HG03575 (cell line): ENCODE results near the gene RPS25.
"Not testable (repeated sequence)": the region's sequence is repeated elsewhere in the genome, so short reads cannot be mapped to it uniquely, and the experiment has no call there.

Source experiments
- ATAC-seq: cut with Tn5 transposase; IDR thresholded peaks from one replicate; pipeline ENCODE4 v1.9.1; 2021; ENCODE audit not compliant: unreplicated experiment, insufficient number of reproducible peaks, low FRiP score; ENCODE audit errors: extremely low read depth

Gene RPS25

GRCh38 chr11:119041821-119042514 is 23.8 kb upstream of the RPS25 start:
- no peak for ATAC-seq

- ATAC-seq = not testable (repeated sequence)
Measured at GRCh38 chr11:119039471-119039870, 21.3 kb upstream of the RPS25 start.

DNA sequence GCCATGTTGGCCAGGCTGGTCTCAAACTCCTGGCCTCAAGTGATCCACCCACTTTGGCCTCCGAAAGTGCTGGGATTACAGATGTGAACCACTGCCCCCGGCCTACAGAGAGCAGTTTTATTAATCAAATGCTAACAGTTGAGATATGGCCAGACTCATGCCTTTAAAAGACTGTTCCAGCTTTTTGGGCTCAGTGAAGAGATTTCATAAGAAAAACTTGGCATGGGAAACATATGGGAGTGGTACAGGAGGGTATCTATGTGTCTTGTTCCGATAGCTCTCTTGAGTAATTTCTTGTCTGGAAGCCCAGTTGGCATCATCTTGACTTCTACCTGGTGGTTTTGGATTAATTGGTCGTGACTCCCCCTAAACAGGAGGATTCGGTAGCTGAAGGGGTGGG is 20.7 kb upstream of the RPS25 start:
- ATAC-seq = no peak

- no peak for ATAC-seq
Measured at GRCh38 chr11:119034813-119035212, 16.7 kb upstream of the RPS25 start.

DNA sequence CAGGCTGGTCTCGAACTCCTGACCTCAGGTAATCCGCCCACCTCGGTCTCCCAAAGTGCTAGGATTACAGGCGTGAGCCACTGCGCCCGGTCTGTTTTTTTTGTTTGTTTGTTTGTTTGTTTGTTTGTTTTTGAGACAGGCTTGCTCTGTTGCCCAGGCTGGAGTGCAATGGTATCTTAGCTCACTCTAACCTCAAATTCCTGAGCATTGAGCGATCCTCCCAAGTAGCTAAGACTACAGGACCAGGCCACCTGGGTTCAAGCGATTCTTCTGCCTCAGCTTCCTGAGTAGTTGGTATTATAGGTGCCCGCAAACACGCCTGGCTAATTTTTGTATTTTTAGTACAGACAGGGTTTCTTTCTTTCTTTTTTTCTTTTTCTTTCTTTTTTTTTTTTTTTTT is 15.3 kb upstream of the RPS25 start:
- ATAC-seq = not testable (repeated sequence)

DNA sequence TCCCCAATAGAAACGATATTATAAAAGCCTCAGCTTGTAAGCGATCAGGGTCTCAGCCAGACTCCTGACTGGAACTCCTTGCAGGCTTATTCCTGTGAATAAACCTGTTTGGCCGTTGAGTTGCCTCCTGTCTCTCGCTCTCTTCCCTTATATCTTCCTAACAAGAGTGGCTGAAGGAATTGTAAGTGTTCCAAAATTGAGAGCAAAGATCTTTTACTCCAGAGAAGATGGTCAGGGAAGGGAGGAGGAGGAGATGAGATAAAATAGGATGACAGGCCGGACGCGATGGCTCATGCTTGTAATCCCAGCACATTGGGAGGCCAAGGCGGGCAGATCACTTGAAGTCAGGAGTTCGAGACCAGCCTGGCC is 13.8 kb upstream of the RPS25 start:
- ATAC-seq = no peak

DNA sequence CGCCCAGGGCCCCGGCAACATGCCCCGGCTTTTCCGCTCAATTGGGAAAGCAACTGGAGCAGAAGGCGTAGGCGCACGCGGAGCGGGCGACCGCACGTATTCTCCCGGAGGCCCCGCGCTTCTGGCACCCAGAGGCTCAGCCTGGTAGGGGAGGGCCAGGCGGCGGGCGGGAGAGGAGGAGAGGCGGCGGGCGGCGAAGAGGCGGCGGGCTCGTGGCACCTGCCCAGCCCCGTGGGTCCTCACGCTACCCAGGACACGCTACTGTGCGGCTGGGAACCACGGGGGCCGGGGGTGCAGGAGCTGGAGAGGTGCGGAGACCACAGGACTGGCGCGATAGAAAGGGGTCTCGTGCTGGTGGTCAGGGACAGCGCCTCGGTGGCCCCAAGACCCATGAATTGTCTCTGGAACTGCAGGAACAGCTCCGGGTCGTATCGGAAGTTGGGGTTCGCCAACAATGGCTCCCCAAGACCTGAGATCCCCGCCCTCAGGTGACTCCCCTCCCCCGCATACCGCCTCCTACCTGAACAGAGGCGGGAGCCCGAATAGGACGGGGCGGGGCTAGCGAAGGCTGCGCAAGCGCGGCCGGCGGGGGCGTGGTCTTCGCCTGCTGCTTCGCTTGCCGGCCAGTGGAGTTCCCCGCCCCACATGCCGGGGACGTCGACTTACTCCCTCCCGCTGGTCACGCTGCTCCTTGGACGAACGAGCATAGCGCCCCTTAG is 12.3 kb upstream of the RPS25 start, which contains the start of gene SLC37A4:
Gene SLC37A4, minus strand, starts transcription at position 549 of the 719 bp plus-strand sequence.
- peak; percentile 50 for ATAC-seq

GRCh38 chr11:119030029-119030328 is 11.8 kb upstream of the RPS25 start:
- ATAC-seq = no peak

- ATAC-seq = no peak
Measured at GRCh38 chr11:119029340-119030028, 11.3 kb upstream of the RPS25 start.

DNA sequence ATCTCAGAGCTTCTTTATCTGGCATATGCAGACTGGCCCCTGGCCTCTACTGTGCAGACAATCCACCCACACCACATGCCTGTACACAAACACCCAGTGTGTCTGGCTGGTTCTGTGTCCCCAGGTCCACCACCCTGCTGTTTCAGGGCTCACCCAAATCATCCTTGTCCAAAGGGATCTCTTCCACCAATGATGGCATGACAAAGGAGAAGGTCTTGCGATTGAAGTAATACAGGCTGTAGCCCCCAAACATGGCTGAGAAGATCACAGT is 10.9 kb upstream of the RPS25 start:
- ATAC-seq = no peak

DNA sequence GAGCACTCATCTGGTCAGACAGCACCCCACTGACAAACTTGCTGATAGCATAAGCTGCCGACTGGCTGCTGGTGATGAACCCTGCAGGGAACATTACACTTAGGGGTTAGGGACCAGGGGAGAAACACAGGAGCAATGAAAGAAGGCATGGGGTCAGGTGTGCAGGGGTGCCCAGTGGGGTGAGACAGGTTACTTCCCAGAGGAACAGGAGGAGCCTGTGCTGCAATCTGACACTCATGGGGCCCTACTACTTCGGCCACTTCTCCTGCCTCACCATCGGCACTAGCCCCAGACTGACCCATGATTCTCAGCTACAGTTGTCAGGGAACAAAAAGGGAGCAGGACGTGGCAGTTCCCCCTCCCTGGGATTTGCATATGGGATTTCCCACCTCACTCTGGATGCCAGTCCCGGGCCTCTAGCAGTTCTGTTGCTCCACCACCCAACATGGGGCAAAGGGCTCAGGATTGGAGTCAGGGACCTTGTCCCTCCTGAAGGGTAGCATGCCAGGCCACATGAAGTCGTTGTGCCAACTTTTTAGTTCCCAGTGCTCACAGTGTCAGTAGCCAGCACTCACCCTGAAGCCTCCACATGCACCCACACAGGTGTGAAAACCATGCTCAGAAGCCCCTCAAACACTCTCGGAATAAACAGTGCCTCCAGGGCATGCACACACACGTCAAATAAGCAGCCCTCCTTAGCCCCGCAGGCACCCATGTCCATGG is 10.4 kb upstream of the RPS25 start:
- no peak for ATAC-seq

DNA sequence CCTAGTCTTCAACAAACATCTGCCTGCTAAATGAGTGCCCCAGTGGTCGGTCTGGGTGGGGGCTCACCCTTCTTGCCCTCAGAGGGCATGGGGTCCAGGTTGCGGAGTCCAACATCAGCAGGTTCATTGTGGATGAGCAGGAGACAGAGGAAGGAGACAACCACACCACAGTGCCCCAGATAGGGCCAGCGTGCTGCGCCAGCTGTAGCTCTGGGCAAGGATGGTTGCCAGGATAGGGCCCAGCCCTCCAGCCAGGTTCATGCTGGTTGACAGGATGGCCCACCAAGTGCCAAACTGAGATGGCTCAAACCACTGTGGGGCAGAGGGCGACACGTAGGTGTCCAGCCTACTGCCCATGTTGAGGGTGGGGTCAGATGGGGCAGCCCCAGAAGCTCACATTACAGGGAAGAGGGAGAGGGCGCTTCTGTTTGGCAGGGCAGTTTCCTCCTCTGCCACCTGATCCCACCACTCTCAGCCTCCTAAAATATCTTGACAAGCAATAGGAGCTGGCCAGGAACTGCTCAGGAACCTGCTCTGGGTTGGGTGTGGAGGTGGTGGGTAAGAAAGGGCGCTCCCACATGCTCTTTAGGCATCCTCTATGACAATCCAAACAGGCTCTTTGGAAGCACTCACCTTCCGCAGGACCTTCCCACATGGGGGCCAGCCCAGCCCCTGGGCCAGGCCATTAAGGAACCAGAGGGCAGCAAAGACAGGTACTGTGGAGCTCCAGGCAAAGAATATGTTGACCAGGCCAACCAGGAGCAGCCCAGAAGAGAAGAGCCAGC is 9.6 kb upstream of the RPS25 start:
- ATAC-seq = no peak

DNA sequence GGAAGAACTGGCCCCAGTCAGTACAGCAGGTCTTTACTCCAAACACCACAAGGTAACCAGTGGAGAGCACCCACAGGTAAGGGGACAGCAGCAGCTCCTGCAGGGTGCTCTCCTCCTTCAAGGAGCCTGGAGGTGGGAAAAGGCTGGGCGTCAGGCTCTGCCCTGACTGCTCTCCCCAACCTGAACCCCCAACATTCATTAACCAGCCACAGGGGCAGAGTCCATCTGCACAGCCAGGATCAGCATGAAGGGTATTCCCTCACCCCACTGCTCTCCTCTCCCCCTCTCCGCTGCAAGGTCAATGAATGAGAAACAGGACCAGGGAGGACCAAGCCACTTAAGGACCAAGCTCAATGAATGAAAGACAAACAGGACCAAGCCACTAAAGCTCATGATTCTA is 8.8 kb upstream of the RPS25 start:
- ATAC-seq = no peak

- ATAC-seq = no peak
Measured at GRCh38 chr11:119025978-119026766, 8.0 kb upstream of the RPS25 start.

DNA sequence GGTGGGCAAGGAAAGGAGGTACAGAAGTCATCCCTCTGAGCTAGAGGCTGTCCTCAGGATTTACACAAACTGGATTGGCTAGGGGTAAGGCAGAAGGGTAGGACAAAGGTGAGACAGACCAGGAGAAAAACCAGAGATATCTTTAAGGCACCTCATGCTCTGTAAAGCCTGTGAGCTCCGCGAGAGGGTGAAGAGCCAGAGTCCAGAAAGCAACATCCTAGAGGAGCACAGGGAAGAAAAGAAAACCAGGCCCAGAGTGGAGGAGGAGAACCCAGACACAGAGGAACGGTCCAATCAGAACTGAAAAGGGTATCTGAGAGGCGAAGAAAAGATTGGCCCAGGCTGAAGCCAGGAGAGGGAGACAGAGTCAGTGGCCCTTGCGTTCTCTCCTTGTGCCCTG is 7.4 kb upstream of the RPS25 start:
- ATAC-seq = no peak

DNA sequence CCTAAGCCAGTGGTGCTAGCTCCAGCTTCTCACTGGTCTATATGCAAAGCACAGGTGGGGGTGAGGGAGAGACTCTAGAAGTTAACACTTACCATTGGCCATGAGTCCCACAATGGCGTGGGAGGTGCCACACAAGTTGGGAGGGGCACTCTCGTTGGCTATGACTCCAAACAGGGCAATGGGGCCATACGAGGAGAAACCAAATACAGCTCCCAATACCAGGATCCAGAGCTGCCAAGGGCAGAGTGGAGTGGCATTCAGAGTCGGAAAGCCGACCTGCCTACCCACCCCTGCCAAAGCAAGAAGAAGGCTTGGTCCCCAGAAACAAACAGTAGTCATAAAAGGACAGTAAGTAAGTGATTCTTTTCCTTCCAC is 6.9 kb upstream of the RPS25 start:
- no peak for ATAC-seq

- ATAC-seq = no peak
Measured at GRCh38 chr11:119024430-119025098, 6.4 kb upstream of the RPS25 start.

- ATAC-seq = no peak
Measured at GRCh38 chr11:119023741-119024140, 5.6 kb upstream of the RPS25 start.
